ENCODE results near the gene ZNF644. TPM values are rescaled to one million over a fixed set of nuclear protein-coding genes. Genes with fewer than 3 reads are reported as not detected.
"Not testable (repeated sequence)": the region's sequence is repeated elsewhere in the genome, so short reads cannot be mapped to it uniquely, and the experiment has no call there.

Gene ZNF644
- polyA plus RNA-seq, 3 donors = 7.0 to 22.2 (median 17.6) TPM

- H3K27ac ChIP-seq (ENCODE audit: low read depth in 1 of 2, low read length in 2 of 2) = no peak overlapping the region
- peaks cover 13 to 15% of the 10 kb centered on the region in 2 donors for H3K4me1 ChIP-seq (ENCODE audit: control insufficient read depth in 1 of 2, insufficient read depth in 2 of 2, low read length in 2 of 2)
- peak overlapping the region; percentile 25 for H3K4me2 ChIP-seq (replicated peaks; ENCODE audit: extremely low read depth, low read length, poor library complexity, severe bottlenecking)
- H3K9me3 ChIP-seq (replicated peaks in 1 of 2; ENCODE audit: control insufficient read depth in 1 of 2, insufficient read depth in 1 of 2, low read length in 2 of 2) = no peaks in the 10 kb centered on the region
- Mint-ChIP-seq H3K9me3 (peaks cover 0 to 2% (median 0%) of the 10 kb centered on the region in 7 donors), H3K36me3 (no peaks in the 10 kb centered on the region), H3K27me3 (ENCODE audit: low read depth in 3 of 3) (no peaks in the 10 kb centered on the region), H3K4me3 (no peak overlapping the region), H3K4me1 (peaks cover 3% of the 10 kb centered on the region), H3K27ac (no peak overlapping the region)
- no peak overlapping the region for H3K9ac ChIP-seq (ENCODE audit: insufficient read depth, low read length, poor library complexity, severe bottlenecking)
- intact Hi-C loops (cut with micrococcal nuclease) = no loop called here
- H3K79me2 ChIP-seq (ENCODE audit: insufficient read depth, low read length) = no peaks in the 10 kb centered on the region
- no peak for TF ChIP-seq CTCF (IDR thresholded peaks at IDR 0.05)
- 44% methylated on average over 2 of the region's 2 CpGs for WGBS (ENCODE audit: insufficient coverage)
- H2AFZ ChIP-seq (ENCODE audit: insufficient read depth, low read depth, low read length, poor library complexity, severe bottlenecking) = no peak overlapping the region
- H3K36me3 ChIP-seq (replicated peaks in 1 of 2; ENCODE audit: control insufficient read depth in 1 of 2, insufficient read depth in 2 of 2, low read length in 2 of 2) = no peaks in the 10 kb centered on the region
- no peak overlapping the region for H3K4me3 ChIP-seq (replicated peaks in 1 of 3; ENCODE audit: low read depth in 2 of 3, low read length in 3 of 3)
- H4K20me1 ChIP-seq (ENCODE audit: insufficient read depth, low read length) = no peaks in the 10 kb centered on the region
- DNase-seq = peak in 2 of 3 donors; percentile 14 to 24
- H3K27me3 ChIP-seq (ENCODE audit: control insufficient read depth in 2 of 2, insufficient read depth in 2 of 2, low read length in 2 of 2) = no peaks in the 10 kb centered on the region
Observed at GRCh38 chr1:91054780-91055481, 33.1 kb upstream of the ZNF644 start.

- Histone ChIP-seq H3K79me2 (ENCODE audit: insufficient read depth, low read length) (no peaks in the 10 kb centered on the region), H3K9ac (ENCODE audit: insufficient read depth, low read length, poor library complexity, severe bottlenecking) (no peak overlapping the region), H3K36me3 (replicated peaks in 1 of 2; ENCODE audit: control insufficient read depth in 1 of 2, insufficient read depth in 2 of 2, low read length in 2 of 2) (no peaks in the 10 kb centered on the region), H3K9me3 (replicated peaks in 1 of 2; ENCODE audit: control insufficient read depth in 1 of 2, insufficient read depth in 1 of 2, low read length in 2 of 2) (no peaks in the 10 kb centered on the region), H3K27me3 (ENCODE audit: control insufficient read depth in 2 of 2, insufficient read depth in 2 of 2, low read length in 2 of 2) (no peaks in the 10 kb centered on the region), H2AFZ (ENCODE audit: insufficient read depth, low read depth, low read length, poor library complexity, severe bottlenecking) (no peak overlapping the region), H3K27ac (ENCODE audit: low read depth in 1 of 2, low read length in 2 of 2) (no peak overlapping the region), H3K4me2 (replicated peaks; ENCODE audit: extremely low read depth, low read length, poor library complexity, severe bottlenecking) (no peak overlapping the region), H4K20me1 (ENCODE audit: insufficient read depth, low read length) (no peaks in the 10 kb centered on the region), H3K4me1 (ENCODE audit: control insufficient read depth in 1 of 2, insufficient read depth in 2 of 2, low read length in 2 of 2) (peaks cover 13 to 15% of the 10 kb centered on the region in 2 donors), H3K4me3 (replicated peaks in 1 of 3; ENCODE audit: low read depth in 2 of 3, low read length in 3 of 3) (no peak overlapping the region)
- Mint-ChIP-seq H3K36me3 (no peaks in the 10 kb centered on the region), H3K4me1 (peaks cover 3% of the 10 kb centered on the region), H3K9me3 (no peaks in the 10 kb centered on the region), H3K4me3 (no peak overlapping the region), H3K27me3 (ENCODE audit: low read depth in 3 of 3) (peaks cover 0 to 2% (median 0%) of the 10 kb centered on the region in 3 donors), H3K27ac (no peak overlapping the region)
- no peak for DNase-seq
- no CpG with 5 or more reads among the region's 2 CpGs for WGBS (ENCODE audit: insufficient coverage)
- intact Hi-C loops (cut with micrococcal nuclease) = no loop called here
- TF ChIP-seq CTCF (IDR thresholded peaks at IDR 0.05) = no peak
Observed at GRCh38 chr1:91053630-91054029, 31.8 kb upstream of the ZNF644 start.

- H3K4me1 Mint-ChIP-seq; H3K27ac Mint-ChIP-seq; H3K36me3 Mint-ChIP-seq; H3K27me3 ChIP-seq (ENCODE audit: control insufficient read depth in 2 of 2, insufficient read depth in 2 of 2, low read length in 2 of 2); DNase-seq; H3K27me3 Mint-ChIP-seq (ENCODE audit: low read depth in 3 of 3); intact Hi-C loops (cut with micrococcal nuclease); H3K79me2 ChIP-seq (ENCODE audit: insufficient read depth, low read length); H3K9me3 Mint-ChIP-seq; H3K4me3 ChIP-seq (replicated peaks in 1 of 3; ENCODE audit: low read depth in 2 of 3, low read length in 3 of 3); H3K9me3 ChIP-seq (replicated peaks in 1 of 2; ENCODE audit: control insufficient read depth in 1 of 2, insufficient read depth in 1 of 2, low read length in 2 of 2); H3K9ac ChIP-seq (ENCODE audit: insufficient read depth, low read length, poor library complexity, severe bottlenecking); H4K20me1 ChIP-seq (ENCODE audit: insufficient read depth, low read length); H3K36me3 ChIP-seq (replicated peaks in 1 of 2; ENCODE audit: control insufficient read depth in 1 of 2, insufficient read depth in 2 of 2, low read length in 2 of 2); H3K4me2 ChIP-seq (replicated peaks; ENCODE audit: extremely low read depth, low read length, poor library complexity, severe bottlenecking); H3K4me1 ChIP-seq (ENCODE audit: control insufficient read depth in 1 of 2, insufficient read depth in 2 of 2, low read length in 2 of 2); H2AFZ ChIP-seq (ENCODE audit: insufficient read depth, low read depth, low read length, poor library complexity, severe bottlenecking); H3K27ac ChIP-seq (ENCODE audit: low read depth in 1 of 2, low read length in 2 of 2); H3K4me3 Mint-ChIP-seq: not testable (repeated sequence)
- WGBS (ENCODE audit: insufficient coverage) = no CpG with 5 or more reads among the region's 2 CpGs
Observed at GRCh38 chr1:91049551-91049950, 27.7 kb upstream of the ZNF644 start.

Data from CD14-positive monocyte (primary cell).